Parathyroid adenoma (tissue), 2 donors: Measurements from ENCODE around the gene CNNM3.

Experiments used
- H2AFZ ChIP-seq: fragments of 300-600 bp; sonication (generic); one replicate; pipeline ENCODE4 v1.7.0; 2017; ENCODE audit warnings: antibody characterized with exemption, mild to moderate bottlenecking
- H3K27ac ChIP-seq: fragments of 300-600 bp; sonication (generic); one replicate; pipeline ENCODE4 v1.7.0; 2017
- H3K27me3 ChIP-seq: fragments of 300-600 bp; sonication (generic); one replicate; pipeline ENCODE4 v1.7.0; 2017; ENCODE audit warnings: low read length; ENCODE audit not compliant: control insufficient read depth, insufficient read depth
- H3K36me3 ChIP-seq: fragments of 300-600 bp; sonication (generic); one replicate; pipeline ENCODE4 v1.7.0; 2017; ENCODE audit warnings: low read length; ENCODE audit not compliant: control insufficient read depth, insufficient read depth
- H3K4me1 ChIP-seq: fragments of 300-600 bp; sonication (generic); one replicate; pipeline ENCODE4 v1.7.0; 2017; ENCODE audit warnings: control low read depth
- H3K4me2 ChIP-seq: fragments of 300-600 bp; sonication (generic); one replicate; pipeline ENCODE4 v1.7.0; 2017; ENCODE audit warnings: low read length
- H3K4me3 ChIP-seq: fragments of 300-600 bp; sonication (generic); one replicate; pipeline ENCODE4 v1.7.0; 2017; ENCODE audit warnings: low read depth, low read length
- H3K79me2 ChIP-seq: fragments of 300-600 bp; sonication (generic); one replicate; pipeline ENCODE4 v1.7.0; 2017; ENCODE audit warnings: control low read depth
- H3K9ac ChIP-seq: fragments of 300-600 bp; sonication (generic); one replicate; pipeline ENCODE4 v1.7.0; 2017; ENCODE audit warnings: mild to moderate bottlenecking
- H3K9me3 ChIP-seq: fragments of 300-600 bp; sonication (generic); one replicate; pipeline ENCODE4 v1.7.0; 2017; ENCODE audit warnings: low read length; ENCODE audit not compliant: control insufficient read depth
- TF ChIP-seq, protein P1 (sequence below): fragments of 300-600 bp; sonication (generic); IDR thresholded peaks from one replicate; pipeline ENCODE4 v1.7.0; 2017; ENCODE audit warnings: antibody characterized with exemption, mild to moderate bottlenecking
- donor health status: primary hyperparathyroidism.

CNNM3 gene

DNA sequence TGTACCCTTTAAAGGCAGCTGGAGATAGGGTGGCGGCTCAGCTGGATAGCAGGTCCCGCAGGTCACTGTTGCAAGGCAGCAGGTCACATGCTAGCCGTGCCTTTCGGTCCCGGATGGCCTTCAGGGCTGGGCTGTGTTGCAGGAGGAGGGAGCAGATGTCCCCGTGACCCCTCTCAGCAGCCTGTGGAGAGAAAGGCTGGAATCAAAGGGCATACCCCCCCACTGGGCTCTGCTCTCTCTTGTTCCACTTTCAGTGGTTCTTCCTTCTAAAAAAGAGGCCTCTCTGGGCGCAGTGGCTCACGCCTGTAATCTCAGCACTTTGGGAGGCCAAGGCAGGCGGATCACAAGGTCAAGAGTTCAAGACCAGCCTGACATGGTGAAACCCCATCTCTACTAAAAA is 32.2 kb downstream of the CNNM3 start:
- Histone ChIP-seq H3K9me3 (no peaks in the 10 kb centered on the region), H3K79me2 (peaks cover under 1% of the 10 kb centered on the region), H3K27ac (no peak overlapping the region), H3K36me3 (no peaks in the 10 kb centered on the region), H3K27me3 (no peaks in the 10 kb centered on the region), H3K9ac (no peak overlapping the region), H3K4me3 (no peak overlapping the region), H2AFZ (no peak overlapping the region), H3K4me2 (no peak overlapping the region), H3K4me1 (no peaks in the 10 kb centered on the region)
- TF ChIP-seq, protein P1, sequence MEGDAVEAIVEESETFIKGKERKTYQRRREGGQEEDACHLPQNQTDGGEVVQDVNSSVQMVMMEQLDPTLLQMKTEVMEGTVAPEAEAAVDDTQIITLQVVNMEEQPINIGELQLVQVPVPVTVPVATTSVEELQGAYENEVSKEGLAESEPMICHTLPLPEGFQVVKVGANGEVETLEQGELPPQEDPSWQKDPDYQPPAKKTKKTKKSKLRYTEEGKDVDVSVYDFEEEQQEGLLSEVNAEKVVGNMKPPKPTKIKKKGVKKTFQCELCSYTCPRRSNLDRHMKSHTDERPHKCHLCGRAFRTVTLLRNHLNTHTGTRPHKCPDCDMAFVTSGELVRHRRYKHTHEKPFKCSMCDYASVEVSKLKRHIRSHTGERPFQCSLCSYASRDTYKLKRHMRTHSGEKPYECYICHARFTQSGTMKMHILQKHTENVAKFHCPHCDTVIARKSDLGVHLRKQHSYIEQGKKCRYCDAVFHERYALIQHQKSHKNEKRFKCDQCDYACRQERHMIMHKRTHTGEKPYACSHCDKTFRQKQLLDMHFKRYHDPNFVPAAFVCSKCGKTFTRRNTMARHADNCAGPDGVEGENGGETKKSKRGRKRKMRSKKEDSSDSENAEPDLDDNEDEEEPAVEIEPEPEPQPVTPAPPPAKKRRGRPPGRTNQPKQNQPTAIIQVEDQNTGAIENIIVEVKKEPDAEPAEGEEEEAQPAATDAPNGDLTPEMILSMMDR: no peak

DNA sequence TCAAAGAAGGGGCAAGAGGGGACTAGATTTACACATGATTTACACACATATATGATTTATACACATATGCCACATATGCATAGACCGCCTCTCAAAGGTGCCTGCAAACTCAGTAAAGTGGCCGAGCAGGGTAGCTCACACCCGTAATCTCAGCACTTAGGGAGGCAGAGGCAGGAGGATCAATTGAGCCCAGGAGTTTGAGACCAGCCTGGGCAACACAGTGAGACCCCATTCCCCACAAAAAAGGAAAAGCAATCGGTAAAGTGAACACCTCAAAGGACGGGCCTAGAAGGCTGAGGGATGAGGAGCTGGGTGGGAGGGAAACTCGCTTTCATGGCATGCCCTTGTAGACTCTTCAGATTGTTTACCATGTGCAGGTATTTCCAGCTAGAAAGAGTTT is 36.6 kb downstream of the CNNM3 start:
- H3K36me3 ChIP-seq: no peaks in the 10 kb centered on the region
- H3K4me2 ChIP-seq: no peak overlapping the region
- no peak overlapping the region for H2AFZ ChIP-seq
- no peak overlapping the region for H3K4me3 ChIP-seq
- no peak overlapping the region for H3K9ac ChIP-seq
- H3K27ac ChIP-seq: no peak overlapping the region
- TF ChIP-seq, protein P1: no peak
- H3K27me3 ChIP-seq: no peaks in the 10 kb centered on the region
- H3K79me2 ChIP-seq: peaks cover 8% of the 10 kb centered on the region
- no peaks in the 10 kb centered on the region for H3K9me3 ChIP-seq
- H3K4me1 ChIP-seq: peaks cover 6% of the 10 kb centered on the region

DNA sequence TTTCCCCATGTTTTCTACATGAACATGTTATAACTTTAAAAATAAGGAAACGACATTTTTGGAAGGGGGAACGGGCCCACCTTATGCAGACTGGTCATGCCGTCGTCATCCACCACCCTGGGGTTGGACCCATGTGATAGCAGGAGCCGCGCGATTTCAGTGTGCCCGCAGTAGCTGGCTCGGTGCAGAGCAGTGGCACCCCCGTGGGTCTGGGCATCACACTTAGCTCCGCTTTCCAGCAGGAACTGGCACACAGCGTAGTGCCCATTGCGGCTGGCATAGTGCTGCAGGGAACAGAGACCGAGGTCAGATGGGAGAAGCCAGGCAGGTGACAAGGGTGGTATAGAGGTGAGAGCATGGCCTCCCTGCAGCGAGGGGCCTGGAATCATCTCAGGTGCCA is 37.3 kb downstream of the CNNM3 start:
- Histone ChIP-seq H2AFZ (no peak overlapping the region), H3K4me1 (peaks cover 6% of the 10 kb centered on the region), H3K27me3 (no peaks in the 10 kb centered on the region), H3K9me3 (no peaks in the 10 kb centered on the region), H3K36me3 (no peaks in the 10 kb centered on the region), H3K27ac (no peak overlapping the region), H3K4me2 (no peak overlapping the region), H3K4me3 (no peak overlapping the region), H3K9ac (no peak overlapping the region), H3K79me2 (peaks cover 8% of the 10 kb centered on the region)
- TF ChIP-seq, protein P1: no peak

DNA sequence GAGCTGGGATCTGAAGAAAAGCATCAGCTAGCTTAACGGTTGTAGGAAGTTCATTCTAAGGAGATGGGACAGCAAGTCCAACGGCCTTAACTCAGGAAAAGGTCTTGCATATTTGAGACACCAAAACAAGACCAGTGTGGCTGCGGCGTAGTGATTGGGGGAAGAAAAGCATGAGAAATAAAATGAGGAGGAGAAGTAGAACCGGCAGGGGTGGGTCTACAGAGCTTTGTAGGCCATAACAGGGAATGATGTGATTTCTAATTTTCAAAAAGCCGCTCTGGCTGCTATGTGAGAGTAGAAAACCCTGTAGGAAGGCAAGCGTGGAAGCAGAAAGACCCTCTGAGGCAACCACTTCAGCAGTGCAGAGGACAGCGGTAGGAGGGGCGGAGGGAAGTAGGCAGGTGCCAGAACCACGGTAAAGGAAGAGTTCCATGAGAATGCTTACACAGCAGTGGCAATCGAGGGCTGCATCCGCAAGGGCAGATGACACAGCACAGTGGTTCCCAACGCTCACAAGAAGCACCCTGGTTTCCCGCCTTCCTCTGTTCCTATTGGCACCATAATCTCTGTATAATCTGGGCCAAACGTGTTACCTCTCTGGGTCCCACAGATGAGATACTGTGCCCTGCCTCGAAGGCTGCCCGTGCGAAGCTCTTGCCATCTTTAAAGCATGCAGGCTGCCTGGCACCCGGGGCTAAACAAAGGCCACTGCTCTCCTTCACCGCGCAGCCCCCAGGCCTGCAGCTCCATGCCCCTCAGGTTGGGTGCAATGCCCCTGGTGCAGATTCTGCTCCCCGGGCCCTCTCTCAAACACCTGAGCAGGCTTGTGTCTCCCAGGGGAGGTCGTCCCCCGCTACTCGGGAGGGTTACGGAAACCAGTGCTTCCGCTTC is 41.0 kb downstream of the CNNM3 start:
- H3K9me3 ChIP-seq: no peaks in the 10 kb centered on the region
- H3K4me2 ChIP-seq: peak overlapping the region; percentile 96
- no peaks in the 10 kb centered on the region for H3K27me3 ChIP-seq
- TF ChIP-seq, protein P1: no peak
- peaks cover 6% of the 10 kb centered on the region for H3K4me1 ChIP-seq
- peak overlapping the region; percentile 89 for H3K4me3 ChIP-seq
- peak overlapping the region; percentile 62 for H3K9ac ChIP-seq
- H2AFZ ChIP-seq: peak overlapping the region; percentile 87
- H3K79me2 ChIP-seq: peaks cover 8% of the 10 kb centered on the region
- no peaks in the 10 kb centered on the region for H3K36me3 ChIP-seq
- H3K27ac ChIP-seq: peak overlapping the region; percentile 55
